ENCODE data around the gene MYO15B. TPM values are rescaled to one million over a fixed set of nuclear protein-coding genes. Genes with fewer than 3 reads are reported as not detected.

MYO15B gene
- total RNA-seq, 1 donor from 2014 or later: 285 TPM

GRCh38 chr17:75631353-75631752 lies 43.8 kb downstream of the MYO15B start:
- no peak for DNase-seq (ENCODE audit: low spot score in 2 of 2)
- Histone ChIP-seq H3K4me3 (no peak overlapping the region), H3K9me3 (no peaks in the 10 kb centered on the region), H3K27me3 (no peaks in the 10 kb centered on the region), H3K27ac (no peak overlapping the region), H3K36me3 (peaks cover 10 to 21% of the 10 kb centered on the region in 2 donors), H3K4me1 (peaks cover 11 to 19% of the 10 kb centered on the region in 2 donors)
- intact Hi-C loops (cut with DNase I): no loop called here
- TF ChIP-seq, protein P1, sequence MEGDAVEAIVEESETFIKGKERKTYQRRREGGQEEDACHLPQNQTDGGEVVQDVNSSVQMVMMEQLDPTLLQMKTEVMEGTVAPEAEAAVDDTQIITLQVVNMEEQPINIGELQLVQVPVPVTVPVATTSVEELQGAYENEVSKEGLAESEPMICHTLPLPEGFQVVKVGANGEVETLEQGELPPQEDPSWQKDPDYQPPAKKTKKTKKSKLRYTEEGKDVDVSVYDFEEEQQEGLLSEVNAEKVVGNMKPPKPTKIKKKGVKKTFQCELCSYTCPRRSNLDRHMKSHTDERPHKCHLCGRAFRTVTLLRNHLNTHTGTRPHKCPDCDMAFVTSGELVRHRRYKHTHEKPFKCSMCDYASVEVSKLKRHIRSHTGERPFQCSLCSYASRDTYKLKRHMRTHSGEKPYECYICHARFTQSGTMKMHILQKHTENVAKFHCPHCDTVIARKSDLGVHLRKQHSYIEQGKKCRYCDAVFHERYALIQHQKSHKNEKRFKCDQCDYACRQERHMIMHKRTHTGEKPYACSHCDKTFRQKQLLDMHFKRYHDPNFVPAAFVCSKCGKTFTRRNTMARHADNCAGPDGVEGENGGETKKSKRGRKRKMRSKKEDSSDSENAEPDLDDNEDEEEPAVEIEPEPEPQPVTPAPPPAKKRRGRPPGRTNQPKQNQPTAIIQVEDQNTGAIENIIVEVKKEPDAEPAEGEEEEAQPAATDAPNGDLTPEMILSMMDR (IDR thresholded peaks at IDR 0.05): no peak

DNA sequence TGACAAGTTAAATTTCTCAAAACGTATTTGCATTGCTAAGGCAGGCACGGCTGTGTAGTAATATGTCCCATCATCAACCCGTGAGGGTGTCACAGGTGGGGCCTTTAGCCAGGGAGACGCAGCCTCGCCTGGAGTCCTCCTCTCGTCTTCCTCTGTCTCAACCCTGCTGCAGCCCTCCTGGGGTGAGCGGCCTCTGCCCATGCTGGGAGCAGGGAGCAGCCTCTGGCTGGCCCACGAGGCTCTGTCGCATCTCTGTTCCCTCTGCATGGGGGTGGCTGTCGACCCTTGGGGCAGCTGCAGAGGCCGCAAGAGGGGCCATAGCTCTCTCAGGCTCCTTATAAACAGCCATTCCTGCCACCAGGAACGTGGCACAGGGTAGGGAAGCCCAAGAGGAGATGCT lies 44.8 kb downstream of the MYO15B start:
- intact Hi-C loops (cut with DNase I): no loop called here
- TF ChIP-seq, protein P1 (IDR thresholded peaks at IDR 0.05): no peak
- no peaks in the 10 kb centered on the region for H3K27me3 ChIP-seq
- H3K36me3 ChIP-seq: peaks cover 0 to 11% of the 10 kb centered on the region in 2 donors
- peak overlapping the region in 1 of 2 donors; percentile 39 for H3K27ac ChIP-seq
- peaks cover 11 to 19% of the 10 kb centered on the region in 2 donors for H3K4me1 ChIP-seq
- H3K9me3 ChIP-seq: no peaks in the 10 kb centered on the region
- no peak for DNase-seq (ENCODE audit: low spot score in 2 of 2)
- no peak overlapping the region for H3K4me3 ChIP-seq

GRCh38 chr17:75632863-75633485 lies 45.4 kb downstream of the MYO15B start, which contains the start of gene SMIM5:
TSS of gene SMIM5 (plus strand) at chr17:75633434. CDS start at chr17:75640202, 6,768 bp downstream.
- peak within 1 kb of the TSS; percentile 79 to 82 for H3K27ac ChIP-seq
- no peaks in the 10 kb centered on the region for H3K9me3 ChIP-seq
- DNase-seq (ENCODE audit: low spot score in 2 of 2): peak; percentile 75 to 94
- H3K4me1 ChIP-seq: peaks cover 11 to 19% of the 10 kb centered on the region in 2 donors
- intact Hi-C loops (cut with DNase I): loop anchor here (1.0 kb wide), 1 partner anchor 115 kb away; no protein-coding TSS in a partner anchor
- H3K27me3 ChIP-seq: no peaks in the 10 kb centered on the region
- H3K4me3 ChIP-seq: peak within 1 kb of the TSS in 1 of 2 donors; percentile 24
- TF ChIP-seq, protein P1 (IDR thresholded peaks at IDR 0.05): peak; percentile 89 to 93 (median 93)
- H3K36me3 ChIP-seq: peaks cover 0 to 11% of the 10 kb centered on the region in 2 donors

- Histone ChIP-seq H3K27ac (peak overlapping the region; percentile 79 to 82), H3K4me1 (peaks cover 11 to 19% of the 10 kb centered on the region in 2 donors), H3K9me3 (no peaks in the 10 kb centered on the region), H3K36me3 (peaks cover 0 to 11% of the 10 kb centered on the region in 2 donors), H3K4me3 (peak overlapping the region in 1 of 2 donors; percentile 24), H3K27me3 (no peaks in the 10 kb centered on the region)
- DNase-seq (ENCODE audit: low spot score in 2 of 2): peak; percentile 34 to 94
- TF ChIP-seq, protein P1 (IDR thresholded peaks at IDR 0.05): peak; percentile 40 to 64 (median 60)
- intact Hi-C loops (cut with DNase I): loop anchor here (1.0 kb wide), 1 partner anchor 115 kb away; no protein-coding TSS in a partner anchor
Measured at GRCh38 chr17:75633486-75634375, 46.1 kb downstream of the MYO15B start.

GRCh38 chr17:75634376-75634740 lies 46.8 kb downstream of the MYO15B start:
- DNase-seq (ENCODE audit: low spot score in 2 of 2): no peak
- TF ChIP-seq, protein P1 (IDR thresholded peaks at IDR 0.05): no peak
- no peaks in the 10 kb centered on the region for H3K9me3 ChIP-seq
- peak overlapping the region in 1 of 2 donors; percentile 24 for H3K4me3 ChIP-seq
- intact Hi-C loops (cut with DNase I): no loop called here
- H3K36me3 ChIP-seq: peaks cover 0 to 11% of the 10 kb centered on the region in 2 donors
- no peaks in the 10 kb centered on the region for H3K27me3 ChIP-seq
- peaks cover 11 to 19% of the 10 kb centered on the region in 2 donors for H3K4me1 ChIP-seq
- peak overlapping the region in 1 of 2 donors; percentile 82 for H3K27ac ChIP-seq
